Ovary (tissue), 9 donors: ENCODE measurements around the gene PHYHD1. TPM values are rescaled to one million over a fixed set of nuclear protein-coding genes. Genes with fewer than 3 reads are reported as not detected.

Source experiments
- DNase-seq, 5 donors: peaks; one replicate each; pipeline ENCODE4 v3.0.0-alpha.2; 2019 to 2020
- H3K27ac ChIP-seq, 2 donors: fragments of 200-600 bp; one replicate each; pipeline versions ENCODE4 v1.5.1 to v1.8.0; 2019 to 2022
- H3K27me3 ChIP-seq: fragments of 200-600 bp; one replicate; pipeline ENCODE4 v1.8.0; 2022
- H3K36me3 ChIP-seq: fragments of 200-600 bp; sonication (generic); one replicate; pipeline ENCODE4 v1.5.1; 2019
- H3K4me1 ChIP-seq: one replicate; pipeline ENCODE4 v1.8.1; 2013; ENCODE audit warnings: mild to moderate bottlenecking, moderate library complexity; ENCODE audit not compliant: insufficient read depth
- H3K4me3 ChIP-seq: fragments of 200-600 bp; sonication (generic); one replicate; pipeline ENCODE4 v1.5.1; 2017
- H3K9me3 ChIP-seq, 2 donors: fragments of 200-600 bp in 1 of 2; sonication (generic) in 1 of 2; one replicate each; pipeline versions ENCODE4 v1.5.1 to v1.8.1; 2013 to 2019; ENCODE audit warnings: mild to moderate bottlenecking in 1 of 2, moderate library complexity in 1 of 2
- EP300 ChIP-seq: sonication (generic); formaldehyde crosslinking; IDR thresholded peaks from one replicate; pipeline ENCODE4 v1.6.1; 2017; ENCODE audit warnings: antibody characterized with exemption
- POLR2A ChIP-seq: fragments of 450-650 bp; IDR thresholded peaks from one replicate; pipeline ENCODE4 v1.6.1; 2017; ENCODE audit warnings: antibody characterized with exemption, mild to moderate bottlenecking, moderate library complexity
- WGBS, 3 donors: extraction: QIAGEN DNeasy Blood & Tissue Kit in 1 of 3; methylation state at CpG; one replicate each; pipeline versions ENCODE4 v1.1.5 to v1.1.7; 2013 to 2017; 5-methylcytosine and 5-hydroxymethylcytosine counted together
- intact Hi-C, 4 donors: fragments of 100-400 bp; cut with DNase I; formaldehyde crosslinking; loops; one replicate each; pipeline versions ENCODE4 v1.11.0 to v1.15.1; 2022 to 2023
- polyA plus RNA-seq, 2 donors: library from polyadenylated mRNA; stranded (reverse); fragments of 200-250 nt in 1 of 2; fragments of 350-450 nt in 1 of 2; fragmentation: Illumina TruSeq in 1 of 2; extraction: RNeasy Lipid Tissue Mini Kit (QIAGEN cat#74804) in 1 of 2; gene quantifications; one replicate each; pipeline ENCODE4 v1.2.3, GENCODE V29; 2013 to 2014
- total RNA-seq, 7 donors: library from RNA; depleted of rRNA in 2 of 7; stranded (reverse); fragments of >200 nt in 2 of 7; fragmentation: NEBNext Ultra II Directional in 3 of 7; extraction: Animal tissue kit (Norgen Biotek cat#: 25700) in 3 of 7; gene quantifications; one replicate each; pipeline versions ENCODE4 v1.1.0 to v1.2.4, GENCODE V29; 2016 to 2023
- TF ChIP-seq, protein P1 (sequence below), 3 donors: fragments of 450-650 bp in 2 of 3; fragments of 200-600 bp in 1 of 3; IDR thresholded peaks; one replicate each; pipeline versions ENCODE4 v1.5.1 to v1.8.0; 2016 to 2022; ENCODE audit warnings: antibody characterized with exemption in 3 of 3, mild to moderate bottlenecking in 1 of 3
- donor health status: DM: no; HTN: no; CAD: no; lungs with moderate emphysema.
- donor health status: DM: no; HTN: no; CAD: no.
- donor health status: Bipolar disorder and iron deficiency.
- donor health status: DM: yes; HTN: yes; CAD: no.
- donor health status: DM: no; HTN: no; CAD: no.
- donor health status: DM: yes; HTN: yes; CAD: no.

Gene PHYHD1
- total and polyA plus RNA-seq, 9 donors, result 24.8 to 63.9 (median 43.1) TPM

DNA sequence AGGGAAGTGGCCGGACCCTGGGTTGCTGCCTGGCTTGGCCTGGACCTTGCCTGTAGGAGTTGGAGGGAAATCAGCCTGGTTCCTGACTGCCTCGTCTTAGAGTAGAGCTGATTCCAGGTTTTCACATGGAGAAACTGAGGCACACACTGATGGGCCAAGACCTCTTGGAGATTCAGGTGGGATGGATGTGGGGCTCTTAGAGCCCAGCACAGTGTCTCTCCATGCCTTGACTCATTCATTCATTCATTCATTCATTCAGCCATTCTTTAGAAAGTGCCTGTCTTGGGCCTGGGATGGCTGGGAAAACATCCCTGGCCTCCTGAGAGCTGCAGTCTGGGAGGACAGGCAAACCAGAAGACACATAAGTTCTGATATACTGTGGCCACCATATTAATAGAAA, 36.6 kb upstream of the PHYHD1 start:
- WGBS, 3 donors, result 58 to 71% (median 63%) methylated on average over 2 of the region's 2 CpGs
- TF ChIP-seq POLR2A (no peak), EP300 (no peak)
- TF ChIP-seq, protein P1, sequence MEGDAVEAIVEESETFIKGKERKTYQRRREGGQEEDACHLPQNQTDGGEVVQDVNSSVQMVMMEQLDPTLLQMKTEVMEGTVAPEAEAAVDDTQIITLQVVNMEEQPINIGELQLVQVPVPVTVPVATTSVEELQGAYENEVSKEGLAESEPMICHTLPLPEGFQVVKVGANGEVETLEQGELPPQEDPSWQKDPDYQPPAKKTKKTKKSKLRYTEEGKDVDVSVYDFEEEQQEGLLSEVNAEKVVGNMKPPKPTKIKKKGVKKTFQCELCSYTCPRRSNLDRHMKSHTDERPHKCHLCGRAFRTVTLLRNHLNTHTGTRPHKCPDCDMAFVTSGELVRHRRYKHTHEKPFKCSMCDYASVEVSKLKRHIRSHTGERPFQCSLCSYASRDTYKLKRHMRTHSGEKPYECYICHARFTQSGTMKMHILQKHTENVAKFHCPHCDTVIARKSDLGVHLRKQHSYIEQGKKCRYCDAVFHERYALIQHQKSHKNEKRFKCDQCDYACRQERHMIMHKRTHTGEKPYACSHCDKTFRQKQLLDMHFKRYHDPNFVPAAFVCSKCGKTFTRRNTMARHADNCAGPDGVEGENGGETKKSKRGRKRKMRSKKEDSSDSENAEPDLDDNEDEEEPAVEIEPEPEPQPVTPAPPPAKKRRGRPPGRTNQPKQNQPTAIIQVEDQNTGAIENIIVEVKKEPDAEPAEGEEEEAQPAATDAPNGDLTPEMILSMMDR (IDR thresholded peaks at IDR 0.05), result no peak
- no peak overlapping the region for H3K27ac ChIP-seq
- no peaks in the 10 kb centered on the region for H3K9me3 ChIP-seq
- intact Hi-C loops, result loop anchor here in 3 of 4 donors (5.0 kb wide), 1 partner anchor 33 kb away; no protein-coding TSS in a partner anchor
- DNase-seq, result no peak
- H3K27me3 ChIP-seq, result no peaks in the 10 kb centered on the region
- peaks cover 19% of the 10 kb centered on the region for H3K4me1 ChIP-seq
- H3K36me3 ChIP-seq, result no peaks in the 10 kb centered on the region
- no peak overlapping the region for H3K4me3 ChIP-seq

DNA sequence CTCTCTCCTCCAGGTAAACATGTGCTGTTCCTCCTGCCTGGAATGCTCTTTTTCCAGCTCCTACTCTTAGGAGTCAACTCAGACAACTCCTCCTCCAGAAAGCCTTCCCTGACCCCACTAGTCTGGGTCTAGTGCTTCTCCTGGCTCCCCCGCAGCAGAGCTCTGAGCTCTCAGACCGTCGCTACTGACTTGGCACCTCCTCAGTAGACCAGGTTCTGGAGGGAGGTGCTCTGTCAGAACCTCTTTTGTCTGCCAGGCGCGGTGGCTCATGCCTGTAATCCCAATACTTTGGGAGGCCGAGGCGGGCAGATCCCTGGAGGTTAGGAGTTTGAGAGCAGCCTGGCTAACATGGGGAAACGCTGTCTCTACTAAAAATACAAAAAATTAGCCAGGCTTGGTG, 35.4 kb upstream of the PHYHD1 start:
- no peaks in the 10 kb centered on the region for H3K36me3 ChIP-seq
- no peak overlapping the region for H3K4me3 ChIP-seq
- intact Hi-C loops, result no loop called here
- no peak for DNase-seq
- peaks cover 19% of the 10 kb centered on the region for H3K4me1 ChIP-seq
- no peak overlapping the region for H3K27ac ChIP-seq
- TF ChIP-seq EP300 (no peak), POLR2A (no peak)
- TF ChIP-seq, protein P1 (IDR thresholded peaks at IDR 0.05), result no peak
- H3K9me3 ChIP-seq, result no peaks in the 10 kb centered on the region
- WGBS, 3 donors, result 85 to 91% (median 86%) methylated on average over 8 of the region's 8 CpGs
- no peaks in the 10 kb centered on the region for H3K27me3 ChIP-seq

DNA sequence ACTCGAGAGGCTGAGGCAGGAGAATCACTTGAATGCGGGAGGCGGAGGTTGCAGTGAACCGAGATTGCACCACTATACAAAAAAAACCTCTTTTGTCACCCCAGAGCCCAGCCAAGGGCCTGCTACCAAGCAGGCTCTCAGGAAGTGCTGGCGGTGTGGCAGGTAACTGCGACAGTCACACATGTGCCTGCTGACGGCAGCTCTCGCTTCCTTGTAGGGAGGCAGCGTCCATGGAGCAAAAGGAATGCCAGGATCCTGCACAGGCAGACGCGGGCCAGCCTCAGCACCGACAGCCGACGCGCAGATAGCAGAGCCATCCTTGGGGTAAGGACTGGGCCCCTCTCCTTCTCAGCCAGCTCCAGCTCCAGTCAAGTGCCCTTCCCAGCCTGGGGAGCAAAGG, 35.0 kb upstream of the PHYHD1 start:
- H3K27me3 ChIP-seq, result no peaks in the 10 kb centered on the region
- intact Hi-C loops, result no loop called here
- DNase-seq, result no peak
- 83 to 86% (median 84%) methylated on average over 14 to 15 of the region's 15 CpGs for WGBS, 3 donors
- TF ChIP-seq POLR2A (no peak), EP300 (no peak)
- TF ChIP-seq, protein P1 (IDR thresholded peaks at IDR 0.05), result no peak
- no peaks in the 10 kb centered on the region for H3K36me3 ChIP-seq
- H3K27ac ChIP-seq, result no peak overlapping the region
- no peaks in the 10 kb centered on the region for H3K9me3 ChIP-seq
- no peak overlapping the region for H3K4me3 ChIP-seq
- peaks cover 19% of the 10 kb centered on the region for H3K4me1 ChIP-seq

DNA sequence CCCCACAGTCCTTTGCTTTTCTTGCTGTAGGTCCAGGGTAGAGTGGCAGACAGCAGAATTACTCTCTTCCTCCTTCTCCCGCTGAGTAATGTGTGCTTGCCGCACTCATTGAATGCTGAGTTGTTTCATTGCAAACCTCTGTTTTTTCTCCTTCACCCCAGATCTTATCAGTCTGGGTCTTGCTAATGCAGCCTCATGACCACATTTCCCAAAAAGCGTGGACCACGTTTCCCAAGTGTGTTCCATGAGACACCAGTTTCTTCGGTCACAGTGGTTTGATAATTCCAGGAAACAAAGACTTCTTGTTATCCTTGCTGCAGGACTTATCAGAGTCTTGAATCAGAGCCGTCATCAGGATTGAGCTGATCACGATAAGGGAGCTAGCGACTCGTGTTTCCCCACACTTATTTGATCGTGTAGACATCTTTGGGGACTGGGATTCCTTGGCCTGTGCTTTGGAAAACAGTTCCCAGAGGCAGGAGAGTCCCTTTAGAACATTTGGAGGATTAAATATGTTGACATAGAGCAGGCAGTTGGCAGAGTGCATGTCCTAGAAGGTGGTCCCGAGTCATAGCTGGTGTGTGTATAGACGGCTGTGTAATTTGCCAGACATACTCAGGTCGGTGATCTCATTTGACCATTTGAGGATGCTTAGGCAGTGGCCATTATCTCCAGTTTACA, 34.4 kb upstream of the PHYHD1 start:
- no peak for DNase-seq
- Histone ChIP-seq H3K36me3 (no peaks in the 10 kb centered on the region), H3K4me3 (no peak overlapping the region), H3K27me3 (no peaks in the 10 kb centered on the region), H3K9me3 (no peaks in the 10 kb centered on the region), H3K27ac (no peak overlapping the region), H3K4me1 (peaks cover 19% of the 10 kb centered on the region)
- intact Hi-C loops, result no loop called here
- WGBS, 3 donors, result 67 to 69% (median 68%) methylated on average over 13 of the region's 13 CpGs
- TF ChIP-seq EP300 (no peak), POLR2A (no peak)
- TF ChIP-seq, protein P1 (IDR thresholded peaks at IDR 0.05), result no peak
